Neural cell (in vitro differentiated cells): Measurements from ENCODE around the gene SERPINI1. TPM values are rescaled to one million over a fixed set of nuclear protein-coding genes. Genes with fewer than 3 reads are reported as not detected.

Experiments
- H2AFZ ChIP-seq: fragments of 200-600, 300-800 bp; sonication (generic), shearing (Covaris generic); 2 replicates; pipeline ENCODE4 v1.6.0; 2014; ENCODE audit warnings: low read depth, mild to moderate bottlenecking, antibody characterized with exemption, low read length, moderate library complexity
- H3F3A ChIP-seq: fragments of 200-600 bp; shearing (Covaris generic); 2 replicates; pipeline ENCODE4 v1.6.1; 2016; ENCODE audit warnings: mild to moderate bottlenecking, moderate library complexity, mixed read lengths, antibody characterized with exemption, low read length; ENCODE audit not compliant: insufficient read depth, poor library complexity, severe bottlenecking
- H3K27ac ChIP-seq: fragments of 200-600, 300-800 bp; sonication (generic), shearing (Covaris generic); 2 replicates; pipeline ENCODE4 v1.5.1; 2014; ENCODE audit warnings: mild to moderate bottlenecking, low read length, moderate library complexity
- H3K27me3 ChIP-seq: fragments of 300-800, 200-600 bp; sonication (generic), shearing (Covaris generic); 2 replicates; pipeline ENCODE4 v1.6.0; 2014; ENCODE audit warnings: mild to moderate bottlenecking, low read depth, low read length, moderate library complexity; ENCODE audit not compliant: insufficient read depth
- H3K36me3 ChIP-seq: fragments of 300-800, 200-600 bp; sonication (generic), shearing (Covaris generic); 2 replicates; pipeline ENCODE4 v1.5.1; 2014; ENCODE audit warnings: mild to moderate bottlenecking, antibody characterized with exemption, low read length, moderate library complexity; ENCODE audit not compliant: insufficient read depth
- H3K4me2 ChIP-seq: fragments of 300-800, 200-600 bp; sonication (generic), shearing (Covaris generic); 2 replicates; pipeline ENCODE4 v1.6.0; 2014; ENCODE audit warnings: mild to moderate bottlenecking, low read length
- H3K4me3 ChIP-seq: fragments of 300-800, 200-600 bp; sonication (generic), shearing (Covaris generic); 2 replicates; pipeline ENCODE4 v1.5.1; 2014; ENCODE audit warnings: mild to moderate bottlenecking, low read length, moderate library complexity
- H3K79me2 ChIP-seq: fragments of 200-600 bp; shearing (Covaris generic); replicated peaks from 2 replicates; pipeline ENCODE4 v1.6.0; 2014; ENCODE audit warnings: mild to moderate bottlenecking, low read length, moderate library complexity; ENCODE audit not compliant: insufficient read depth
- H3K9ac ChIP-seq: fragments of 300-800, 200-600 bp; sonication (generic), shearing (Covaris generic); 2 replicates; pipeline ENCODE4 v1.6.1; 2016; ENCODE audit warnings: mild to moderate bottlenecking, low read length, mixed read lengths
- H3K9me2 ChIP-seq: fragments of 200-600 bp; shearing (Covaris generic); 2 replicates; pipeline ENCODE4 v1.6.1; 2016; ENCODE audit warnings: mild to moderate bottlenecking, low read length, mixed read lengths; ENCODE audit not compliant: insufficient read depth
- H3K9me3 ChIP-seq: fragments of 200-600, 300-800 bp; sonication (generic), shearing (Covaris generic); 2 replicates; pipeline ENCODE4 v1.6.1; 2016; ENCODE audit warnings: mild to moderate bottlenecking, mixed run types, low read length, moderate library complexity, mixed read lengths
- H4K20me1 ChIP-seq: fragments of 200-600 bp; shearing (Covaris generic); 2 replicates; pipeline ENCODE4 v1.6.1; 2016; ENCODE audit warnings: mild to moderate bottlenecking, mixed run types; ENCODE audit not compliant: insufficient read depth
- EP300 ChIP-seq: fragments of 450-650 bp; conservative IDR thresholded peaks from 2 replicates; pipeline ENCODE4 v1.6.1; 2014; ENCODE audit warnings: antibody characterized with exemption, mild to moderate bottlenecking, moderate library complexity; ENCODE audit not compliant: poor library complexity, severe bottlenecking
- EZH2 ChIP-seq: fragments of 200-600, 300-800 bp; shearing (Covaris generic), sonication (generic); IDR thresholded peaks from 2 replicates; pipeline ENCODE4 v1.6.1; 2014; ENCODE audit warnings: antibody characterized with exemption, low read length, borderline replicate concordance, mild to moderate bottlenecking; ENCODE audit not compliant: insufficient read depth, poor library complexity, severe bottlenecking
- MXI1 ChIP-seq: fragments of 450-650 bp; conservative IDR thresholded peaks from 2 replicates; pipeline ENCODE4 v1.6.1; 2014; ENCODE audit warnings: antibody characterized with exemption, mild to moderate bottlenecking; ENCODE audit not compliant: poor library complexity, severe bottlenecking
- POLR2AphosphoS5 ChIP-seq: IDR thresholded peaks from 2 replicates; pipeline ENCODE4 v1.6.1; 2012
- RAD21 ChIP-seq: fragments of 450-650 bp; conservative IDR thresholded peaks from 2 replicates; pipeline ENCODE4 v1.6.1; 2014; ENCODE audit warnings: antibody characterized with exemption, mild to moderate bottlenecking, moderate library complexity
- SMC3 ChIP-seq: fragments of 450-650 bp; conservative IDR thresholded peaks from 2 replicates; pipeline ENCODE4 v1.6.1; 2014; ENCODE audit warnings: antibody characterized with exemption, mild to moderate bottlenecking, moderate library complexity; ENCODE audit not compliant: poor library complexity
- TAF1 ChIP-seq: IDR thresholded peaks from 2 replicates; pipeline ENCODE4 v1.6.1; 2012; ENCODE audit warnings: low read depth
- polyA plus RNA-seq: library from polyadenylated mRNA; depleted of rRNA; stranded (reverse); fragments of >200 nt; gene quantifications from 2 replicates; pipeline ENCODE4 v1.2.3, GENCODE V29; 2014
- TF ChIP-seq, protein P1 (sequence below): IDR thresholded peaks from 2 replicates; pipeline ENCODE4 v1.6.1; 2012; ENCODE audit warnings: borderline replicate concordance
- TF ChIP-seq, protein P2 (sequence below): fragments of 450-650 bp; IDR thresholded peaks from 2 replicates; pipeline ENCODE4 v1.5.1; 2014; ENCODE audit warnings: antibody characterized with exemption, mild to moderate bottlenecking, moderate library complexity; ENCODE audit not compliant: poor library complexity, severe bottlenecking

Gene SERPINI1
- polyA plus RNA-seq, 1 donor from 2014 or later, result 150 TPM

DNA sequence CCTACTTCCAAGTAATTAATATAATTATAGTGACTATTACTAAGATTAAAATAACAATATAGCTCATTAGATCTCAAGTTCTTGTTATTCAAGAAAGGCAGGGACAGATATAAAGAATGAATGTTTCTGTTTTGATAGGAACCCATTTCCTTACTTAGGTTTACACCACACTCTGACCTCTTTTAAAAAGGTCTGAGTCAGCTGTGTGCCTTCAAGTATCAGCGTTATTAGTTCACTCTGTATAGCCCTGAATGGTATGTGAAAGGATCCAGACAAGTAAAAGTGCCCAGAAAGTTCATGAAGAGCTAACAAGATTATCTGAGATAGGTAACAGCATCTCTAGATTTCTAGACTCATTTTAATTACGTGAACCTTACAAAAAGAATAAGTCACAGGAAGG lies 29.7 kb upstream of the SERPINI1 start:
- Histone ChIP-seq H3K4me3 (no peak overlapping the region), H3K9me2 (no peaks in the 10 kb centered on the region), H4K20me1 (no peaks in the 10 kb centered on the region), H3K27me3 (no peaks in the 10 kb centered on the region), H3K4me2 (no peak overlapping the region), H3K79me2 (no peaks in the 10 kb centered on the region), H3K27ac (no peak overlapping the region), H3K36me3 (no peaks in the 10 kb centered on the region), H3K9me3 (no peaks in the 10 kb centered on the region), H2AFZ (no peak overlapping the region), H3K9ac (no peak overlapping the region), H3F3A (no peaks in the 10 kb centered on the region)
- TF ChIP-seq MXI1, result no peak
- TF ChIP-seq, protein P1, sequence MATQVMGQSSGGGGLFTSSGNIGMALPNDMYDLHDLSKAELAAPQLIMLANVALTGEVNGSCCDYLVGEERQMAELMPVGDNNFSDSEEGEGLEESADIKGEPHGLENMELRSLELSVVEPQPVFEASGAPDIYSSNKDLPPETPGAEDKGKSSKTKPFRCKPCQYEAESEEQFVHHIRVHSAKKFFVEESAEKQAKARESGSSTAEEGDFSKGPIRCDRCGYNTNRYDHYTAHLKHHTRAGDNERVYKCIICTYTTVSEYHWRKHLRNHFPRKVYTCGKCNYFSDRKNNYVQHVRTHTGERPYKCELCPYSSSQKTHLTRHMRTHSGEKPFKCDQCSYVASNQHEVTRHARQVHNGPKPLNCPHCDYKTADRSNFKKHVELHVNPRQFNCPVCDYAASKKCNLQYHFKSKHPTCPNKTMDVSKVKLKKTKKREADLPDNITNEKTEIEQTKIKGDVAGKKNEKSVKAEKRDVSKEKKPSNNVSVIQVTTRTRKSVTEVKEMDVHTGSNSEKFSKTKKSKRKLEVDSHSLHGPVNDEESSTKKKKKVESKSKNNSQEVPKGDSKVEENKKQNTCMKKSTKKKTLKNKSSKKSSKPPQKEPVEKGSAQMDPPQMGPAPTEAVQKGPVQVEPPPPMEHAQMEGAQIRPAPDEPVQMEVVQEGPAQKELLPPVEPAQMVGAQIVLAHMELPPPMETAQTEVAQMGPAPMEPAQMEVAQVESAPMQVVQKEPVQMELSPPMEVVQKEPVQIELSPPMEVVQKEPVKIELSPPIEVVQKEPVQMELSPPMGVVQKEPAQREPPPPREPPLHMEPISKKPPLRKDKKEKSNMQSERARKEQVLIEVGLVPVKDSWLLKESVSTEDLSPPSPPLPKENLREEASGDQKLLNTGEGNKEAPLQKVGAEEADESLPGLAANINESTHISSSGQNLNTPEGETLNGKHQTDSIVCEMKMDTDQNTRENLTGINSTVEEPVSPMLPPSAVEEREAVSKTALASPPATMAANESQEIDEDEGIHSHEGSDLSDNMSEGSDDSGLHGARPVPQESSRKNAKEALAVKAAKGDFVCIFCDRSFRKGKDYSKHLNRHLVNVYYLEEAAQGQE, result no peak
- no peak for TF ChIP-seq EP300
- TF ChIP-seq POLR2AphosphoS5, result no peak
- TF ChIP-seq TAF1, result no peak
- no peak for TF ChIP-seq SMC3
- TF ChIP-seq, protein P2, sequence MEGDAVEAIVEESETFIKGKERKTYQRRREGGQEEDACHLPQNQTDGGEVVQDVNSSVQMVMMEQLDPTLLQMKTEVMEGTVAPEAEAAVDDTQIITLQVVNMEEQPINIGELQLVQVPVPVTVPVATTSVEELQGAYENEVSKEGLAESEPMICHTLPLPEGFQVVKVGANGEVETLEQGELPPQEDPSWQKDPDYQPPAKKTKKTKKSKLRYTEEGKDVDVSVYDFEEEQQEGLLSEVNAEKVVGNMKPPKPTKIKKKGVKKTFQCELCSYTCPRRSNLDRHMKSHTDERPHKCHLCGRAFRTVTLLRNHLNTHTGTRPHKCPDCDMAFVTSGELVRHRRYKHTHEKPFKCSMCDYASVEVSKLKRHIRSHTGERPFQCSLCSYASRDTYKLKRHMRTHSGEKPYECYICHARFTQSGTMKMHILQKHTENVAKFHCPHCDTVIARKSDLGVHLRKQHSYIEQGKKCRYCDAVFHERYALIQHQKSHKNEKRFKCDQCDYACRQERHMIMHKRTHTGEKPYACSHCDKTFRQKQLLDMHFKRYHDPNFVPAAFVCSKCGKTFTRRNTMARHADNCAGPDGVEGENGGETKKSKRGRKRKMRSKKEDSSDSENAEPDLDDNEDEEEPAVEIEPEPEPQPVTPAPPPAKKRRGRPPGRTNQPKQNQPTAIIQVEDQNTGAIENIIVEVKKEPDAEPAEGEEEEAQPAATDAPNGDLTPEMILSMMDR, result no peak
- no peak for TF ChIP-seq RAD21
- no peak for TF ChIP-seq EZH2

DNA sequence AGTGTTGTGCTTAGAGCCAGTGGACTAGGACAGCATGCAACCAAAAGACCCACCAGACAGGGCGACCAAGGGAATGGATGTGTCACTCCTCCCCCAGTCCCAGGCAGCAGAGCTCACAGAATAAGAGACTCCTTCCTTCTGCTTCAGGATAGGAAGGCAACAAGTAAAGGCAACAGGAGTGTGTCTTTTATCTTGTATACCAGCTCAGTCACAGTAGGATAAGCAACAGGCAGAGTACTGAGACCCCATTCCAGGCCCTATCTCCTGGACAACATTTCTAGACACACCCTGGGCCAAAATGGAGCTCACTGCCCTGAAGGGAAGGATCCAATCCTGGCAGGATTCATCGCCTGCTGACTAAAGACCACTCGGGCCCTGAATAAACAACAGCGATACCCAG lies 25.8 kb upstream of the SERPINI1 start:
- Histone ChIP-seq H3K36me3 (no peaks in the 10 kb centered on the region), H4K20me1 (no peaks in the 10 kb centered on the region), H3K79me2 (no peaks in the 10 kb centered on the region), H3K27ac (no peak overlapping the region), H2AFZ (no peak overlapping the region), H3K4me3 (no peak overlapping the region), H3K9me2 (no peaks in the 10 kb centered on the region), H3F3A (no peaks in the 10 kb centered on the region), H3K9me3 (no peaks in the 10 kb centered on the region), H3K9ac (no peak overlapping the region), H3K27me3 (no peaks in the 10 kb centered on the region), H3K4me2 (no peak overlapping the region)
- no peak for TF ChIP-seq TAF1

- Histone ChIP-seq H2AFZ (no peak overlapping the region), H3K4me3 (no peak overlapping the region), H3K27me3 (no peaks in the 10 kb centered on the region), H3K36me3 (no peaks in the 10 kb centered on the region), H3F3A (no peaks in the 10 kb centered on the region), H3K27ac (no peak overlapping the region), H3K4me2 (no peak overlapping the region), H3K9me3 (no peaks in the 10 kb centered on the region), H3K79me2 (no peaks in the 10 kb centered on the region), H3K9ac (no peak overlapping the region), H3K9me2 (no peaks in the 10 kb centered on the region), H4K20me1 (no peaks in the 10 kb centered on the region)
- TF ChIP-seq POLR2AphosphoS5 (no peak), SMC3 (no peak), RAD21 (no peak), EP300 (no peak), MXI1 (no peak), EZH2 (no peak), TAF1 (no peak)
- TF ChIP-seq, protein P2, result no peak
- TF ChIP-seq, protein P1, result no peak
These were observed 25.0 kb upstream of the SERPINI1 start for GRCh38 chr3:167710552-167710951.
